GM23338 (cell line): ENCODE data around the gene CDC42BPB. TPM values are rescaled to one million over a fixed set of nuclear protein-coding genes. Genes with fewer than 3 reads are reported as not detected.

ENCODE experiments used
- ATAC-seq: fragments of 200-7000 bp; cut with Tn5 transposase; 3 replicates; pipeline ENCODE4 v1.9.1; 2020
- DNase-seq: peaks from one replicate; pipeline ENCODE4 v3.0.0-alpha.2; 2015; ENCODE audit warnings: low spot score
- H2AFZ ChIP-seq: fragments of 200-600 bp; sonication (generic); 2 replicates; pipeline ENCODE4 v1.8.0; 2016; ENCODE audit warnings: antibody characterized with exemption, mild to moderate bottlenecking, moderate library complexity
- H3F3A ChIP-seq: fragments of 200-600 bp; sonication (generic); replicated peaks from 2 replicates; pipeline ENCODE4 v1.8.0; 2017; ENCODE audit warnings: antibody characterized with exemption, mixed run types, low read depth
- H3K27ac ChIP-seq: fragments of 200-600 bp; sonication (generic); 2 replicates; pipeline ENCODE4 v1.6.1; 2016; ENCODE audit warnings: low read depth
- H3K27me3 ChIP-seq: fragments of 200-600 bp; sonication (generic); 2 replicates; pipeline ENCODE4 v1.8.0; 2016; ENCODE audit warnings: mild to moderate bottlenecking, mixed run types, moderate library complexity; ENCODE audit not compliant: insufficient read depth
- H3K36me3 ChIP-seq: fragments of 200-600 bp; sonication (generic); 2 replicates; pipeline ENCODE4 v1.8.0; 2016; ENCODE audit warnings: mild to moderate bottlenecking; ENCODE audit not compliant: insufficient read depth
- H3K4me1 ChIP-seq: fragments of 200-600 bp; sonication (generic); 2 replicates; pipeline ENCODE4 v1.8.0; 2016; ENCODE audit warnings: mild to moderate bottlenecking, moderate library complexity; ENCODE audit not compliant: insufficient read depth
- H3K4me2 ChIP-seq: fragments of 200-600 bp; sonication (generic); 2 replicates; pipeline ENCODE4 v1.7.1; 2017; ENCODE audit warnings: mixed run types
- H3K4me3 ChIP-seq: fragments of 200-600 bp; sonication (generic); 2 replicates; pipeline ENCODE4 v1.6.1; 2016; ENCODE audit warnings: mixed run types
- H3K79me2 ChIP-seq: fragments of 200-600 bp; sonication (generic); replicated peaks from 2 replicates; pipeline ENCODE4 v1.8.0; 2017; ENCODE audit warnings: mild to moderate bottlenecking; ENCODE audit not compliant: insufficient read depth
- H3K9me2 ChIP-seq: fragments of 200-600 bp; sonication (generic); 2 replicates; pipeline ENCODE4 v1.8.0; 2017; ENCODE audit not compliant: insufficient read depth
- H4K20me1 ChIP-seq: fragments of 200-600 bp; sonication (generic); replicated peaks from 2 replicates; pipeline ENCODE4 v1.8.0; 2017; ENCODE audit warnings: mild to moderate bottlenecking; ENCODE audit not compliant: insufficient read depth
- H3K27ac Mint-ChIP-seq: 2 replicates; pipeline ENCODE4 v1.8.0; 2020; ENCODE audit warnings: inconsistent platforms, mild to moderate bottlenecking, moderate library complexity, mixed read lengths
- H3K27me3 Mint-ChIP-seq: 3 replicates; pipeline ENCODE4 v1.8.0; 2022; ENCODE audit warnings: low read depth, mild to moderate bottlenecking, moderate library complexity, mixed read lengths, inconsistent platforms; ENCODE audit not compliant: insufficient read depth, poor library complexity
- H3K36me3 Mint-ChIP-seq: 3 replicates; pipeline ENCODE4 v1.8.0; 2021; ENCODE audit warnings: low read depth, mild to moderate bottlenecking, inconsistent platforms, moderate library complexity, mixed read lengths
- H3K4me1 Mint-ChIP-seq: 3 replicates; pipeline ENCODE4 v1.8.0; 2020; ENCODE audit warnings: mild to moderate bottlenecking, inconsistent platforms, mixed read lengths
- H3K4me3 Mint-ChIP-seq: 3 replicates; pipeline ENCODE4 v1.8.0; 2021; ENCODE audit warnings: moderate library complexity, mild to moderate bottlenecking, inconsistent platforms, mixed read lengths
- H3K9me3 Mint-ChIP-seq: 3 replicates; pipeline ENCODE4 v1.8.0; 2020; ENCODE audit warnings: moderate library complexity, mild to moderate bottlenecking, inconsistent platforms, mixed read lengths
- CREB1 ChIP-seq: fragments of 250-450 bp; sonication (Bioruptor Pico); IDR thresholded peaks from 2 replicates; pipeline ENCODE4 v1.5.0; 2020; ENCODE audit warnings: low read depth, mild to moderate bottlenecking, moderate library complexity
- CTCF ChIP-seq, 2 experiments: fragments of 200-600 bp in 1 of 2; sonication (generic) in 1 of 2; conservative IDR thresholded peaks; 2 replicates each; pipeline versions ENCODE4 v1.5.1 to v1.6.1; 2016 to 2017; ENCODE audit warnings: antibody characterized with exemption in 2 of 2, low read depth in 2 of 2, mild to moderate bottlenecking in 2 of 2, moderate library complexity in 1 of 2
- EZH2 ChIP-seq: fragments of 200-600 bp; sonication (generic); IDR thresholded peaks from one replicate; pipeline ENCODE4 v1.8.0; 2017; ENCODE audit warnings: antibody characterized with exemption, mild to moderate bottlenecking, low read depth; ENCODE audit not compliant: unreplicated experiment
- EZH2phosphoT487 ChIP-seq: fragments of 200-600 bp; sonication (generic); IDR thresholded peaks from one replicate; pipeline ENCODE4 v1.8.1; 2018; ENCODE audit warnings: antibody characterized with exemption; ENCODE audit not compliant: unreplicated experiment
- JUNB ChIP-seq: IDR thresholded peaks from one replicate; pipeline ENCODE4 v1.6.1; 2016; ENCODE audit warnings: antibody characterized with exemption; ENCODE audit not compliant: unreplicated experiment
- NANOG ChIP-seq: IDR thresholded peaks from 2 replicates; pipeline ENCODE4 v1.6.1; 2016; ENCODE audit warnings: antibody characterized with exemption, borderline replicate concordance
- POLR2AphosphoS5 ChIP-seq: IDR thresholded peaks from 2 replicates; pipeline ENCODE4 v1.6.1; 2016; ENCODE audit warnings: antibody characterized with exemption, low read depth
- STAT1 ChIP-seq: IDR thresholded peaks from one replicate; pipeline ENCODE4 v1.6.1; 2016; ENCODE audit warnings: antibody characterized with exemption; ENCODE audit not compliant: unreplicated experiment
- ZNF114 ChIP-seq: fragments of 250-450 bp; sonication (Bioruptor Pico); IDR thresholded peaks from 2 replicates; pipeline ENCODE4 v1.5.0; 2020; ENCODE audit warnings: mild to moderate bottlenecking, moderate library complexity
- ZNF331 ChIP-seq: fragments of 250-450 bp; sonication (Bioruptor Pico); IDR thresholded peaks from 2 replicates; pipeline ENCODE4 v1.5.0; 2020; ENCODE audit warnings: low read depth, mild to moderate bottlenecking, moderate library complexity
- ZNF462 ChIP-seq: fragments of 250-450 bp; sonication (Bioruptor Pico); IDR thresholded peaks from 2 replicates; pipeline ENCODE4 v1.5.0; 2020; ENCODE audit warnings: mild to moderate bottlenecking, moderate library complexity
- polyA plus RNA-seq: library from polyadenylated mRNA; unstranded; fragments of >200 nt; fragmentation: Nextera tagmentation; extraction: Ambion mirVana; gene quantifications from 2 replicates; pipeline ENCODE4 v1.2.1, GENCODE V29; 2016
- total RNA-seq: library from RNA; depleted of rRNA; stranded (reverse); fragments of >200 nt; shearing (Covaris generic); gene quantifications from 2 replicates; pipeline ENCODE4 v1.2.3, GENCODE V29; 2014
- TF ChIP-seq, protein P1 (sequence below): IDR thresholded peaks from 2 replicates; pipeline ENCODE4 v1.6.1; 2016; ENCODE audit warnings: antibody characterized with exemption
- TF ChIP-seq, protein P2 (sequence below): IDR thresholded peaks from one replicate; pipeline ENCODE4 v1.6.1; 2018; ENCODE audit warnings: antibody characterized with exemption; ENCODE audit not compliant: unreplicated experiment

The CDC42BPB gene
- total and polyA plus RNA-seq, 2 experiments from 2014 or later = 12.3 to 127 TPM

DNA sequence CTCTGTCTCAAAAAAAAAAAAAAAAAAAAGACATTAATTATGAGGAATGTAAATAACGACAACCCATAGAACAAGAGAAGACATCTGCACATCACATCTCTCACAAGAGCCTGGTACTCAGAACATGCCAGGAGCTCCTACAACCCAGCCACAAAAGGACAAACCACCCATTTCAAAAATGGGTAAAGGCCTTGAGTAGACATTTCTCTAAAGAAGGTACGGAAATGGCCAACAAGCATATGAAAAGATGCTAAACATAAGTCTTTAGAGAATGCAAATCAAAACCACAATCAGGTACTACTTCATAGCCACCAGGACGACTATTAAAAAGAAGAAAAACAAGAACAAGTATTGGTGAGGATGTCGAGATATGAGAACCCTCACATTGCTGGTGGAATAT is 121.6 kb downstream of the CDC42BPB start:
- Histone ChIP-seq H4K20me1 (0 out of 2 replicates have a peak, but pooled peaks cover 4% of the 10 kb centered on the region), H3K4me2 (no peak overlapping the region), H3K4me3 (no peak overlapping the region), H3K27me3 (peaks cover 7% of the 10 kb centered on the region), H3K27ac (no peak overlapping the region), H2AFZ (no peak overlapping the region), H3K9me2 (no peaks in the 10 kb centered on the region), H3K4me1 (no peaks in the 10 kb centered on the region), H3F3A (no peaks in the 10 kb centered on the region), H3K79me2 (no peaks in the 10 kb centered on the region), H3K36me3 (no peaks in the 10 kb centered on the region)
- ATAC-seq = no peak
- peaks cover 28% of the 10 kb centered on the region for H3K36me3 Mint-ChIP-seq
- no peak for DNase-seq
- H3K27me3 Mint-ChIP-seq = peaks cover 25% of the 10 kb centered on the region
- no peak overlapping the region for H3K27ac Mint-ChIP-seq
- no peaks in the 10 kb centered on the region for H3K4me1 Mint-ChIP-seq
- no peak for TF ChIP-seq ZNF462 (CRISPR knock-in tag)
- no peak for TF ChIP-seq NANOG
- TF ChIP-seq EZH2 = no peak
- no peak for TF ChIP-seq CREB1
- no peak for TF ChIP-seq CTCF (conservative IDR thresholded peaks at IDR 0.05; ENCODE audit: low read depth in 2 of 2)
- TF ChIP-seq POLR2AphosphoS5 = no peak
- TF ChIP-seq, protein P1, sequence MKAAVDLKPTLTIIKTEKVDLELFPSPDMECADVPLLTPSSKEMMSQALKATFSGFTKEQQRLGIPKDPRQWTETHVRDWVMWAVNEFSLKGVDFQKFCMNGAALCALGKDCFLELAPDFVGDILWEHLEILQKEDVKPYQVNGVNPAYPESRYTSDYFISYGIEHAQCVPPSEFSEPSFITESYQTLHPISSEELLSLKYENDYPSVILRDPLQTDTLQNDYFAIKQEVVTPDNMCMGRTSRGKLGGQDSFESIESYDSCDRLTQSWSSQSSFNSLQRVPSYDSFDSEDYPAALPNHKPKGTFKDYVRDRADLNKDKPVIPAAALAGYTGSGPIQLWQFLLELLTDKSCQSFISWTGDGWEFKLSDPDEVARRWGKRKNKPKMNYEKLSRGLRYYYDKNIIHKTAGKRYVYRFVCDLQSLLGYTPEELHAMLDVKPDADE = no peak
- no peak for TF ChIP-seq EZH2phosphoT487
- TF ChIP-seq STAT1 = no peak
- TF ChIP-seq, protein P2, sequence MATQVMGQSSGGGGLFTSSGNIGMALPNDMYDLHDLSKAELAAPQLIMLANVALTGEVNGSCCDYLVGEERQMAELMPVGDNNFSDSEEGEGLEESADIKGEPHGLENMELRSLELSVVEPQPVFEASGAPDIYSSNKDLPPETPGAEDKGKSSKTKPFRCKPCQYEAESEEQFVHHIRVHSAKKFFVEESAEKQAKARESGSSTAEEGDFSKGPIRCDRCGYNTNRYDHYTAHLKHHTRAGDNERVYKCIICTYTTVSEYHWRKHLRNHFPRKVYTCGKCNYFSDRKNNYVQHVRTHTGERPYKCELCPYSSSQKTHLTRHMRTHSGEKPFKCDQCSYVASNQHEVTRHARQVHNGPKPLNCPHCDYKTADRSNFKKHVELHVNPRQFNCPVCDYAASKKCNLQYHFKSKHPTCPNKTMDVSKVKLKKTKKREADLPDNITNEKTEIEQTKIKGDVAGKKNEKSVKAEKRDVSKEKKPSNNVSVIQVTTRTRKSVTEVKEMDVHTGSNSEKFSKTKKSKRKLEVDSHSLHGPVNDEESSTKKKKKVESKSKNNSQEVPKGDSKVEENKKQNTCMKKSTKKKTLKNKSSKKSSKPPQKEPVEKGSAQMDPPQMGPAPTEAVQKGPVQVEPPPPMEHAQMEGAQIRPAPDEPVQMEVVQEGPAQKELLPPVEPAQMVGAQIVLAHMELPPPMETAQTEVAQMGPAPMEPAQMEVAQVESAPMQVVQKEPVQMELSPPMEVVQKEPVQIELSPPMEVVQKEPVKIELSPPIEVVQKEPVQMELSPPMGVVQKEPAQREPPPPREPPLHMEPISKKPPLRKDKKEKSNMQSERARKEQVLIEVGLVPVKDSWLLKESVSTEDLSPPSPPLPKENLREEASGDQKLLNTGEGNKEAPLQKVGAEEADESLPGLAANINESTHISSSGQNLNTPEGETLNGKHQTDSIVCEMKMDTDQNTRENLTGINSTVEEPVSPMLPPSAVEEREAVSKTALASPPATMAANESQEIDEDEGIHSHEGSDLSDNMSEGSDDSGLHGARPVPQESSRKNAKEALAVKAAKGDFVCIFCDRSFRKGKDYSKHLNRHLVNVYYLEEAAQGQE = no peak
- no peak for TF ChIP-seq JUNB
- TF ChIP-seq ZNF331 (CRISPR knock-in tag) = no peak
- no peak for TF ChIP-seq ZNF114 (CRISPR knock-in tag)
- H3K4me3 Mint-ChIP-seq = no peak overlapping the region
- no peaks in the 10 kb centered on the region for H3K9me3 Mint-ChIP-seq
